ENCODE measurements around the gene RAB41.

- TF ChIP-seq GATA3 (IDR thresholded peaks at IDR 0.05; ENCODE audit: low read depth, low read length) (no peak), GATA2 (IDR thresholded peaks at IDR 0.05; ENCODE audit: low read depth, low read length) (no peak)
Measured at GRCh38 chrX:70289793-70290770, 8.1 kb downstream of the RAB41 start, which contains the start of the genes KIF4A and PDZD11.

Data from SH-SY5Y (cell line).